ES-I3 (cell line): ENCODE results near the gene ADM.
A peak's percentile ranks its signal among the peaks of the same experiment; 100 is the strongest.

Experiments used
- H3K36me3 ChIP-seq: 2 replicates; pipeline ENCODE4 v1.6.1; 2013; ENCODE audit warnings: mild to moderate bottlenecking, low read length, control low read depth, moderate library complexity; ENCODE audit not compliant: insufficient read depth
- H3K4me1 ChIP-seq: 2 replicates; pipeline ENCODE4 v1.6.1; 2013; ENCODE audit warnings: mild to moderate bottlenecking, control low read depth, low read length; ENCODE audit not compliant: insufficient read depth
- H3K9ac ChIP-seq: 2 replicates; pipeline ENCODE4 v1.6.1; 2013; ENCODE audit warnings: low read depth, mild to moderate bottlenecking, low read length, moderate library complexity
- H3K9me3 ChIP-seq: 2 replicates; pipeline ENCODE4 v1.6.1; 2013; ENCODE audit warnings: mild to moderate bottlenecking, low read length, moderate library complexity; ENCODE audit not compliant: control insufficient read depth, insufficient read depth

ADM gene

GRCh38 chr11:10283991-10284390 is 20.9 kb upstream of the ADM start:
- Histone ChIP-seq H3K9ac (no peak overlapping the region), H3K9me3 (no peaks in the 10 kb centered on the region), H3K36me3 (no peaks in the 10 kb centered on the region), H3K4me1 (no peaks in the 10 kb centered on the region; the same call in 1 of the 2 replicates)

- H3K9ac ChIP-seq: no peak overlapping the region
- H3K9me3 ChIP-seq: no peaks in the 10 kb centered on the region
- H3K4me1 ChIP-seq: peaks cover 2% of the 10 kb centered on the region
- no peaks in the 10 kb centered on the region for H3K36me3 ChIP-seq
These were observed 19.6 kb upstream of the ADM start for GRCh38 chr11:10285148-10285802.

GRCh38 chr11:10287140-10287539 is 17.7 kb upstream of the ADM start:
- Histone ChIP-seq H3K4me1 (peaks cover 12% of the 10 kb centered on the region), H3K36me3 (no peaks in the 10 kb centered on the region), H3K9me3 (no peaks in the 10 kb centered on the region), H3K9ac (no peak overlapping the region)

- H3K4me1 ChIP-seq: peaks cover 12% of the 10 kb centered on the region
- no peaks in the 10 kb centered on the region for H3K9me3 ChIP-seq
- H3K36me3 ChIP-seq: no peaks in the 10 kb centered on the region
- H3K9ac ChIP-seq: no peak overlapping the region
These were observed 16.8 kb upstream of the ADM start for GRCh38 chr11:10287766-10288715.

GRCh38 chr11:10288881-10289764 is 15.8 kb upstream of the ADM start:
- no peak overlapping the region for H3K9ac ChIP-seq

GRCh38 chr11:10289765-10290380 is 15.0 kb upstream of the ADM start:
- Histone ChIP-seq H3K9ac (no peak overlapping the region), H3K4me1 (peaks cover 12% of the 10 kb centered on the region), H3K36me3 (no peaks in the 10 kb centered on the region), H3K9me3 (no peaks in the 10 kb centered on the region)

More at GRCh38 chr11:10288881-10289764, 15.8 kb upstream of the ADM start:
- H3K4me1 ChIP-seq: peaks cover 12% of the 10 kb centered on the region
- H3K9me3 ChIP-seq: no peaks in the 10 kb centered on the region
- no peaks in the 10 kb centered on the region for H3K36me3 ChIP-seq

GRCh38 chr11:10291801-10292638 is 12.9 kb upstream of the ADM start:
- Histone ChIP-seq H3K36me3 (no peaks in the 10 kb centered on the region), H3K4me1 (peaks cover 18% of the 10 kb centered on the region), H3K9ac (no peak overlapping the region), H3K9me3 (no peaks in the 10 kb centered on the region)

GRCh38 chr11:10293423-10294289 is 11.2 kb upstream of the ADM start, which contains the start of gene SBF2:
TSS of gene SBF2 (minus strand) at chr11:10294219. CDS start at chr11:10294069, 150 bp downstream.
- peaks cover 18% of the 10 kb centered on the region for H3K4me1 ChIP-seq
- no peaks in the 10 kb centered on the region for H3K9me3 ChIP-seq
- no peaks in the 10 kb centered on the region for H3K36me3 ChIP-seq
- H3K9ac ChIP-seq: peak within 1 kb of the TSS; percentile 73

- peak overlapping the region; percentile 73 for H3K9ac ChIP-seq
- peaks cover 18% of the 10 kb centered on the region for H3K4me1 ChIP-seq
- no peaks in the 10 kb centered on the region for H3K36me3 ChIP-seq
- no peaks in the 10 kb centered on the region for H3K9me3 ChIP-seq
These were observed 10.5 kb upstream of the ADM start for GRCh38 chr11:10294290-10294953.

GRCh38 chr11:10295064-10295901 is 9.6 kb upstream of the ADM start:
- Histone ChIP-seq H3K4me1 (peaks cover 16% of the 10 kb centered on the region), H3K9me3 (no peaks in the 10 kb centered on the region), H3K9ac (peak overlapping the region; percentile 73), H3K36me3 (no peaks in the 10 kb centered on the region)

- Histone ChIP-seq H3K4me1 (peaks cover 7% of the 10 kb centered on the region), H3K9me3 (no peaks in the 10 kb centered on the region), H3K9ac (no peak overlapping the region), H3K36me3 (no peaks in the 10 kb centered on the region)
These were observed 6.5 kb upstream of the ADM start for GRCh38 chr11:10298342-10298741.
